Measurements from ENCODE around the gene EGFR.

- TF ChIP-seq, protein P1, sequence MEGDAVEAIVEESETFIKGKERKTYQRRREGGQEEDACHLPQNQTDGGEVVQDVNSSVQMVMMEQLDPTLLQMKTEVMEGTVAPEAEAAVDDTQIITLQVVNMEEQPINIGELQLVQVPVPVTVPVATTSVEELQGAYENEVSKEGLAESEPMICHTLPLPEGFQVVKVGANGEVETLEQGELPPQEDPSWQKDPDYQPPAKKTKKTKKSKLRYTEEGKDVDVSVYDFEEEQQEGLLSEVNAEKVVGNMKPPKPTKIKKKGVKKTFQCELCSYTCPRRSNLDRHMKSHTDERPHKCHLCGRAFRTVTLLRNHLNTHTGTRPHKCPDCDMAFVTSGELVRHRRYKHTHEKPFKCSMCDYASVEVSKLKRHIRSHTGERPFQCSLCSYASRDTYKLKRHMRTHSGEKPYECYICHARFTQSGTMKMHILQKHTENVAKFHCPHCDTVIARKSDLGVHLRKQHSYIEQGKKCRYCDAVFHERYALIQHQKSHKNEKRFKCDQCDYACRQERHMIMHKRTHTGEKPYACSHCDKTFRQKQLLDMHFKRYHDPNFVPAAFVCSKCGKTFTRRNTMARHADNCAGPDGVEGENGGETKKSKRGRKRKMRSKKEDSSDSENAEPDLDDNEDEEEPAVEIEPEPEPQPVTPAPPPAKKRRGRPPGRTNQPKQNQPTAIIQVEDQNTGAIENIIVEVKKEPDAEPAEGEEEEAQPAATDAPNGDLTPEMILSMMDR (IDR thresholded peaks at IDR 0.05; ENCODE audit: low read length): no peak
- no peak for TF ChIP-seq EZH2phosphoT487 (IDR thresholded peaks at IDR 0.05; ENCODE audit: low read length)
Observed at GRCh38 chr7:55172161-55172560, 153.3 kb downstream of the EGFR start.
